GM15510 (cell line): ENCODE measurements around the gene TECPR2.

Experiments
- POLR2A ChIP-seq: IDR thresholded peaks from 3 replicates; pipeline ENCODE4 v1.6.1; 2011; ENCODE audit warnings: borderline replicate concordance; ENCODE audit not compliant: insufficient read length; ENCODE audit errors: extremely low read depth

The TECPR2 gene

GRCh38 chr14:102505000-102505619, 142.4 kb downstream of the TECPR2 start:
- TF ChIP-seq POLR2A: no peak

DNA sequence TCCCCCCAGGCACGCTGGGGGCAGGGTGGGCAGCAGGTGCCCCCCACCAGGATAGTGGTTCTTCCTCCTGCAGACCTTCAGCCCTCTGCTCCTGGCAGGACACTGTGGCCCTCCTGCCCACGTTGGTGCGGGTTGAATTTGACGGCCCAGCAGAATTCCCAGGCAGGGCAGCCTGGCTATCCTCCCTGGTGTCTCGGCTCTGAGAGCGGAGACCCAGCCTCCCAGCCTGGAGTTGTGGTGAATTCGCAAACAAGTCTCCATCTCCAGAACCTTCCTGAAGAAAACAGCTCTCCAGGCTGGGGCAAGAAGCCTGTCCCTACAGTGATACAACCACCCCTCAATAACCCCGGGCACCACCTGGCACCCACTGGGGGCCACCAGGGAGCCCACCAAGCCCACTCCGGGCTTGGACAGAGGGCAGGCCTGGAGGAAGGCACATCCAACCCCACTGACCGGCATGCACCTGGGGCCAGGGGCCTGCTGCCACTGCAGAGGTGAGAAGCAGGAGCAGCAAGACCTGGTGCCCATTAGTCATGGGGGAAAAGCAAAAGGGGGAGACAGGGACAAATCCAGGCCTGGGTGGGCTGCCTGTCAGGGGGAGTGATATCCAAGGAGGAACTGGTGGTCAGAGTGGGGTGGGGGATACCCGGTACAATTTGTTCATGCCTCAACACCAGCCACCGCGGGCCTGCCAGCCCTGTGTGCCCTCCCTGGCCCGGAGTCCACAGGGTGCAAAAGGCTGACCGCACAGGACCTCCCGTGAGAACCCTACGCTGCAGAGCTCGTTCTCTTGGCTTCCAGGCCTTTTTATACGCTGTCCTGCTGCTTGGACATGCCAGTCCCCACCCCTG, 143.3 kb downstream of the TECPR2 start:
- TF ChIP-seq POLR2A: no peak

DNA sequence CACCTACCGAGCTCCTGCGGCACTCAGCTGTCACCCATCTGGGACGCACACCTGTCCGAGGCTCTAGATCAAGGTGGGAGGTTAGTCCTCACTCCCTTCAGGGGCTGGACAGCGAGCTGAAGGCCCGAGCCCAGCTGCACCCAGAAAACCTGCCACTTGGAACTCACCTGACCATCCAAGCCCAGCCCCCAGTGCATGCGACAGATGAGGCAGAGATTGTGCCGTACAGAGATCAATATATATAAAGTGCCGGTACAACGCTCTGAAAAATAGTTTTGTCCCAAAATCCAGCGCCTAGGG, 143.8 kb downstream of the TECPR2 start:
- no peak for TF ChIP-seq POLR2A

- no peak for TF ChIP-seq POLR2A
Measured at GRCh38 chr14:102507081-102507856, 144.5 kb downstream of the TECPR2 start.

- TF ChIP-seq POLR2A: no peak
Measured at GRCh38 chr14:102507857-102508312, 145.1 kb downstream of the TECPR2 start.

DNA sequence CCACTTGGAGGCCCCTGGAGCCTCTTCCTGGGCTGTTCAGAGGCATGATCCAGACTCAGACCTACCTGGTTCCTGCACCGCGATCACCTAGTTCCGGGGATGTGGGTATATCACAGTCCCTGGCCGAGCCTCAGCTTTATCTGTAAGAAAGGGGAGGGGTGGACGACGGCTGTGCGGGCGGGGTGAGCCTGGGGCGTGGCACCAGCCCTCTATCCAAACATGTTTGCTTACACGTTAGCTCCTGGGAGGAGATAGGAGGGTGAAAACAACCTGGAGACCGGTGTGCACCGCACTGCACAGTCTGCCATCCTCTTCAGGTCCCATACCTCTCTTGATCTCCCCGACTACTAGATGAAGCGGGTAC, 145.7 kb downstream of the TECPR2 start:
- no peak for TF ChIP-seq POLR2A

DNA sequence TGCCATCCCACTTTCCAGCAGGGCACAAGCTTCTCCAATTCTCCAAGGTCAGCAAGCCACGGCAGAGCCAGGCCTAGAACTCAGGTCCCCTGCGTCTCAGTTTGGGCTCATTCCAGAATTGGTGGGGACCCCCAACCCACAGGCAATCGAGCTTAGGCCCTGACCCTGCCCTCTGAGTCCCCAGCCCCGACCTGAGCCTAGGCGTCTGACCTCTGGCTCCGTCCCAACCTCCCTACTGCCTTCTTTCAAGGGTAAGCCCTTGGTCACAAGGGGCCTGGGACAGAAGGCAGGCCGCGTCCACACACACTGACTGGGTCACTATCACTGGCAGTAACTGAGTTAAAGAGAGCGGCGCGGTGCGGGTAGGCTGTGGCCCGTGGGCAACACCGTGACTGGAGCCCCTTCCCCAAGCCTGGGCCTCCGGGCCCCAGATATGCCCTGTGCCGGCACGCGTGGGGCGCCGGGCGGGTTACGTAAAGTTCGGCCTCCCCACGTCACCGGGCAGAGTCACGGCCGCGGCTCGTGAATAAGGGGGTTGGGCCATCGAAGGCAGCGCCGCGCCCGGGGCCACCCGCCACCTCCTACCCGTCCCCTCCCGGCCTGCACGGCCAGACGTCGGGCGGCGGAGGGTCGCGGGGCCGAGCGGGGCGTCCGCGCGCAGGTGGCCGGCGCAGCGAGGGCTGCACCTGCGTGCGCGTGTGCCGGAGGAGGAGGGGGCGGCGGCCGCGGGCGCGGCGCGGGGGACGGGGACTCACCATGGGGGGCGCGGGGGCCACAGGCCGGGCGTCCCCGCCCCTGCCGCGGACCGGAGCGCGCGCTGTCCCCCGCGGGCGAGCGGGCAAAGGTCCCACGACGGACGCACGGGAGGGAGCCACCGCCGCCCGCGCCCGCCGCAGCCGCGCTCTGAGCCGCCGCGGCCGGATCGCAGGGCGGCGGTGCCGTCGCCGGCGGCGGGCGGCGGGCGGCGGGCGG, 146.3 kb downstream of the TECPR2 start:
- no peak for TF ChIP-seq POLR2A

- TF ChIP-seq POLR2A: peak; percentile 11
Measured at GRCh38 chr14:102509746-102510615, 147.2 kb downstream of the TECPR2 start, which contains the start of gene ANKRD9. Gene ANKRD9 (minus strand): TSS chr14:102509776. CDS start chr14:102507889, 1,887 bp downstream.

DNA sequence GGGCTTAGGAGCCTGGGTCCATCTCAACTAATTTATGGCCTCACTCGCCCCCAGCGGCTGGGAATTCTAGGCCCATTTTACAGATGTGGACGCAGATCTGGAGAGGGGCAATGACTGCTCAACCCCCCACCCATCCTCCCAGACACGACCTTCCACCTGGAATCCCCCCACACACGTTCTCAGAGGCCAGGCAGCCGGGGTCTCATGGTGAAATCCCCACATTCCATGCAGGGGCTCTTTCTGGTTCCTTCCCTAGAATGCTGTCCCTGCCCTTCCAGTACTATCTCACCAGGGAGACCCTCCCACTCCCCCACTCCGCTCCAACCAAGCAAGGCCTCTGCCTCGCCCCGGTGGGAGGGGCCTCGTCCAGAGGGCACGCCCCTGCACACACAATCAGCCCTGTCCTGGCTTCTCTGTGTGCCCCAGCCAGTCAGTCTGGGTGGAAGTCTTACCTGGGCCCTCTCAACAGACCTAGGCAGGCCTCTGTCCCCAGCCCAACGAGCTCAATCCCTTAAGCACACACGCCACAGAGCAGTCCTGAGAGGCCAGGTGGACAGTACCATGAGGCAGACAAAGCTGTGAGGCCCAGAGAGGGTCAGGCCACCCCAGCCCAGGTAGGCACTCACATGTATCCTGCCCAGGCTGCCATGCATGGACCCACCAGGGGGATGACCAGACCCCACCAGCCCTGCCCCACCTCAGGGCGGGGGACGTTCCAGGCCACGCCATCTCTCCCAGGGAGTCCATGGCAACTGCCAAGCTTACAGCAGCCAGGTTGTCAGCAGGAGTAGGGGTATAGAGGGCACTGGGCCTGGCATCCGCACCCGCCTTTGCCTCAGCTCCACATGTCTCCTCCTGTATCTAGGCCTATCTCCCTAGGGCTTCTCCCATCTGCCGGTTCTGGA, 148.1 kb downstream of the TECPR2 start:
- TF ChIP-seq POLR2A: no peak

- no peak for TF ChIP-seq POLR2A
Measured at GRCh38 chr14:102511538-102511937, 148.8 kb downstream of the TECPR2 start.

- TF ChIP-seq POLR2A: no peak
Measured at GRCh38 chr14:102512793-102513300, 150.1 kb downstream of the TECPR2 start.
